DMS53 (cell line): ENCODE results near the gene ATP13A3.
"Not testable (repeated sequence)": the region's sequence is repeated elsewhere in the genome, so short reads cannot be mapped to it uniquely, and the experiment has no call there.

Source experiments
- DNase-seq: peaks from one replicate; lab custom pipeline; 2025; lab: John Stamatoyannopoulos, UW

ATP13A3 gene

GRCh38 chr3:194486540-194487288 is at the start of gene ATP13A3:
Gene ATP13A3 (minus strand): TSS chr3:194487002. CDS start chr3:194462190, 24,812 bp downstream.
- peak; percentile 94 for DNase-seq

- DNase-seq: not testable (repeated sequence)
Observed at GRCh38 chr3:194535199-194535598, 48.4 kb upstream of the ATP13A3 start.

GRCh38 chr3:194534243-194534642 is 47.4 kb upstream of the ATP13A3 start:
- DNase-seq: no peak

- no peak for DNase-seq
Observed at GRCh38 chr3:194532591-194532990, 45.8 kb upstream of the ATP13A3 start.

DNA sequence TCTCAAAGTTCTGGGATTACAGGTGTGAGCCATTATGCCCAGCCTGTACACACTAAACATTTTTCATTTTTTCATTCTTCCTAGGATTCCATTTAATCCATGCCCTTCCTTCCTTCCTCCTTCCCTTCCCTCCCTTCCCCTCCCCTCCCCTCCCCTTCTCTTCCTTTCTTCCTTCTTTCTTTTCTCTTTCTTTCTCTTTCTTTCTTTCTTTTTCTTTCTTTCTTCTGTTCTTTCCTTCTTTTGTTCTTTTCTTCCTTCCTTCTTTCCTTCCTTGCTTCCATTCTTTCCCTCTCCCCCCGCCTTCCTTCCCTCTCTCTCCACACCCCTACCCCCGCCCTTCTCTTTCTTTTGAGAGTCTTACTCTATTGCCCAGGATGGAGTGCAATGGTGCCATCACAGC is 40.9 kb upstream of the ATP13A3 start:
- DNase-seq: no peak

DNA sequence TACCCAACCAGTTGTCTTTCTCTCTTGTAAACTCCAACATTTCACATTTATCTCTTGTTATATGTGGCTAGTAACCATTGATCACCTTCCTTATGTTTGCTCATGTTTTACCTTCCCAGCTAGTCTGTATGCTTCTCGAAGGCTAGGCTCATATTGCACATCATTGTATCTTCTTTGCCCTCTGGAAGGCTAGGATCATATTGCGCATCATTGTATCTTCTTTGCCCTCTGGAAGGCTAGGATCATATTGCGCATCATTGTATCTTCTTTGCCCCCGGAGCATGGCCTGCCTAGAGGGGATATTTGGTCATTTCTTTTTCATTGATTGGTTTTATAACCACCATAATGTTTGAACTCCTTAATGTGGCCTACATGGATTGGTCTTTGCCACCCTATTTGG is 39.4 kb upstream of the ATP13A3 start:
- DNase-seq: no peak

DNA sequence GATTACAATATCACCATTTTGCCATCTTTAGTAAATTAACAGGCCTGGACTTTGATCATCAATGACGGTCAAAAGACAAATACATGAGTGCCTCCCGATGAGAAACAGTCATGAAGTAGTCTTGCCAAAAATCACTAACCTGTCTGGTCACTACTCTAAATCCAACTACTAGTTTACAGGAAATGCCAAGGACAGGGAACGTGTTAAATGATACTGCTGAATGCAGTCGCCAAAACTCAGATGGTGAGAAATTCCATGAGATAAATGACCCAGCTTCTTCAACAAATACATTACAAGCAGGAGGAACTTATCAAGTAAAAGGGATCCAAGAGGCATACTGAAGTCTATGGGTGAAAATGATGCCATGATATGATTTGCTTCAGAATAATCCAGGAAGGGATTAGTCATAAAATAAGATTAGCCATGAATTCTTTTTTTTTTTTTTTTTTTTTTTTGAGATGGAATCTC is 35.8 kb upstream of the ATP13A3 start:
- no peak for DNase-seq

DNA sequence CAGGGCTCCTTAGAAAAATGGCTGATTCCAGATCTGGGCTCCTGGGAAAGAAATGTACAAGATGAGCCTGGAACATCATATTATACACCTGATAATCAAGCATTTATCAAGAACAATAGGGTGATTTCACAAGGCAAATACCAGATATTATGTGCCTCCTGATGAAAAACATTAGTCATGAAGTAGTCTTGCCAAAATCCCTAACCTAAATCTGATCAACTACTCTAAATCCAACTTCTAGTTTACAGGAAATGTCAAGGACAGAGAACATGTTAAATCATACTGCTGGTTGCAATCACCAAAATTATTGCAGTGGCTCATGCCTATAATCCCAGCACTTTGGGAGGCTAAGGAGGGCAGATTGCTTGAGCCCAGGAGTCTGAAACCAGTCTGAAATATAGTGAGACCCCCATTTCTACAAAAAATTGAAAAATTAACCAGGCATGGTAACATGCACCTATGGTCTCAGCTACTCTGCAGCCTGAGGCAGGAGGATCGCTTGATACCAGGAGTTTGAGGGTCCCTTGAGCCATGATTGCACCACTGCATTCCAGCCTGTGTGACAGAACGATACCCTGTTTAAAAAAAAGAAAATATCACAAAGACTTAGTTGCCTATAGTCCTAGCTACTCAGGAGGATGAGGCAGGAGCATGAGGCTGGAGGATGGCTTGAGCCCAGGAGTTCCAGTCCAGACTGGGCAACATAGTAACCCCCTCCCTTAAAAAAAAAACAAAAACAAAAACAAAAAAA is 34.9 kb upstream of the ATP13A3 start:
- no peak for DNase-seq

GRCh38 chr3:194520682-194521162 is 33.9 kb upstream of the ATP13A3 start:
- DNase-seq: not testable (repeated sequence)

- DNase-seq: not testable (repeated sequence)
Observed at GRCh38 chr3:194520201-194520600, 33.4 kb upstream of the ATP13A3 start.

DNA sequence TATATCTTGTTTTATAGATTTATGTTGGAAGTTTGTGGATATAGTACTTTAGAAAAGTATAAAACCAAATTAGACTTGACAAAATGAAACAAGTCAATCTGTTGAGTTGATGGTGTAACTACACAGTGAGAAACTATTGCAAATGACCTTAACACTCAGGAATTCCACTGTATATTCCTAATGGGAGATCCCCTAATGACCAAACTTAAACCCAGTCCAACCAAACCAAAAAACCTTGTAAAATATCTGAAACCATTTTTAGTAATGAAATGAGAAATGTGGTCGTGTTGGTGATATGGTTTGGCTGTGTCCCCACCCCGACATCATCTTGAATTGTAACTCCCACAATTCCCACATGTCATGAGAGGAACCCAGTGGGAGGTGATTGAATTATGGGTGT is 31.9 kb upstream of the ATP13A3 start:
- DNase-seq: no peak

- no peak for DNase-seq
Observed at GRCh38 chr3:194517333-194517732, 30.5 kb upstream of the ATP13A3 start.

DNA sequence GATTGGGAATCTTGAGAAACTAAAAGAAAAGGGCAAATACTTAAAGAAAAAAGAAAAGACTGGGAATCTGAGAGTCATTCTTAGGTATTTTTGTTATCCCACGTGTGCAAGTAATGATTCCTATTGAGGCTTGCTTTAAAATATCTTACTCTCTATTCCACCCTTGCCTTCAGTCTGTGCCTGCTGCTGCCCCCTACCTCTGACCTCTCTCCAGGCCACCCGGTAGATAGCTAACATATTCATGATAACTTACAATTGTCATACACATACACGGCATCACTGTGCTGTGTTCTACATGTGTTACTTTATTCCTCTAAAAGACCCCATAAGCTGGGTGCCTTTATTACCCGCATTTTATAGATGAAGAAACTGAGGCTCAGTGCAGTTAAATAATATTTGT is 27.8 kb upstream of the ATP13A3 start:
- no peak for DNase-seq

- peak; percentile 93 for DNase-seq
Observed at GRCh38 chr3:194512895-194513601, 26.2 kb upstream of the ATP13A3 start.

DNA sequence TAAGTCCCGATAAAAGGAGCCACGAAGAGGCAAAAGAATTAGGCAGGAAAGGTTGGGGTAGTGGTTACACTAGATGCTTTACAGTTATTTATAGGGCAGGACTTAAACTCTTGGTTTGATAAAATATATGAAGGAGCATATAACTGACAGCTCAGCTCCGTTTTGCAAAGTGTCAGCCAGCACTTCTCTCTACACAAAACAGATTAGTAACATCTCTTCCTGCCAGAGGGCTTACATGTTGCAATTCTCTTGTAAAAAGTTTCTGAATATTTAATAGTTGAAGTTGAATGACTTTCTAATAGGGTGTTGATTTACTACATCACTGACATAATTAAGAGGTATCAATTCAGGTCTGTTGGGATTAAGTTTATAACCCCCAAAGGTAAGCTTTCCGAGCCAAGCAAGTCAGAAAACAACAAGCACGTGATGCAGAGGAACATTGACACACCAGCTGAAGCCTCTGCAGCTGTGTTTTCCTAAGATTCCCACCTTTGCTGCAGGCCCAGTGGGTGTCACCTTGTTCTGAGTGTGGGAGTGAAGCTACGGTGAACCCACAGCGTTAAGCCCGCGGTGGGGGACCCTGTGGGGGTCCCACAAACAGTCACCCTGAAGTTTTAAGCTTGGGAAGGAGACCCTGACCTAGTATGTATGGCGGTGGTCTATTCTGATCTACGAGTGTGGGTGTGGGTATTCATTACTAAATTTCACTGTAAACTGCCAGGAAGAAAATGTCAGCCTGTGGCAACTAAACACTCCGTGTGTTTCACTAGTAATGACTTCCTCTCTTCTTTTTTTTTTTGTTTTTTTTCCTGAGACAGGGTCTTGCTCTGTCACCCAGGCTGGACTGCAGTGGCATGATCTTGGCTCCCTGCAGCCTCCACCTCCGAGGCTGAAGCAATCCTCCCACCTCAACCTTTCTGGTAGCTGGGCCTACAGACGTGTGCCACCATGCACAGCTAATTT is 22.0 kb upstream of the ATP13A3 start:
- peak; percentile 30 for DNase-seq

GRCh38 chr3:194507571-194507970 is 20.8 kb upstream of the ATP13A3 start:
- DNase-seq: no peak

DNA sequence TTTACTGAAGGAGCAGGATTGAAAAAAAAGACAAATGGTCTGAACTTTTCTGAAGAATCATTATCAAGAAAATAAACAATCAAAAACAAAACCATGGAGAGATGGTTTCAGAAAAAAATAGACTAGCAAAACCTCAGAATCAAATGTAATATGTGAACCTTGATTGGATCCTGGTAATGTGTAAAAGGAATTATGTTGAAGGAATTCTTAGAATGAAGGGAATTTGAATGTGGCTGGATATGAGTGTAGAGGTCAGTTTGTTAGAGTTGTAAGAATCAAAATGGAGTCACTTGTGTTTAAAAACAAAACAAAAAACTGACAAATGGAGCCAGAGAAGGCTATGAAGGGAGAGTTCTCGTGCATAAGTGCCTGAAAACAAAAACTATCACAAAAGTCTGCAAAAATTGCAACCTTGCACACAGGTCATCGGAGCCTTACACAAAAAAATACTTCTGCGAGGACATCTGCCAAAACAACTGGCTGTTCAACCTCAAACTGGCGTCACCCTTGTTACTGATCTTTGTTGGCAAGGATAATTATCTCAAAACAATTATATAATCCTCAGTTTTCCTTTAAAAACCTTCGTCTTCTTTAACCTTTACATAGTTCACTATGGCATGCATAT is 19.1 kb upstream of the ATP13A3 start:
- DNase-seq: no peak

GRCh38 chr3:194504861-194505260 is 18.1 kb upstream of the ATP13A3 start:
- no peak for DNase-seq

DNA sequence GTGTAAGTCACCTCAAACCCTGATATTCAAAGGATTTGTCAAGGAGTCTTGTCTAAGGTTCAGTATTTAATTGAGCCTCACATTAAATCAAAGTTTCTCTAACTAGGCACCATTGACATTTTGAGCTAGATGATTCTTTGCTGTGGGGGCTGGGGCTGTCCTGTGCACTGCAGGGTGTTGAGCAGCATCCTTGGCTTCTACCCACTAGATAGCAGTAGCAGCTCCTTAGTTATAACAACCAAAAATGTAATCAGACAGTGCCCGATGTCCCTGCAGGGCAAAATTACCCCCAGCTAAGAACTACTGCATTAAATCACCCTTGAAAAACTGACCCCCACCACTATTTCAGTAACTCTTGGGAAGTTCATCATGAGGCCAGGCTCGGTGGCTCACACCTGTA is 17.3 kb upstream of the ATP13A3 start:
- no peak for DNase-seq

- no peak for DNase-seq
Observed at GRCh38 chr3:194503081-194503531, 16.3 kb upstream of the ATP13A3 start.

GRCh38 chr3:194500198-194500597 is 13.4 kb upstream of the ATP13A3 start:
- no peak for DNase-seq
